HG02870 (cell line): ENCODE measurements around the gene PIK3CD.
A peak's percentile ranks its signal among the peaks of the same experiment; 100 is the strongest.
"Not testable (repeated sequence)": the region's sequence is repeated elsewhere in the genome, so short reads cannot be mapped to it uniquely, and the experiment has no call there.

Experiments
- ATAC-seq: cut with Tn5 transposase; IDR thresholded peaks from one replicate; pipeline ENCODE4 v1.9.1; 2021; ENCODE audit warnings: mild to moderate bottlenecking, moderate library complexity; ENCODE audit not compliant: unreplicated experiment

PIK3CD gene

DNA sequence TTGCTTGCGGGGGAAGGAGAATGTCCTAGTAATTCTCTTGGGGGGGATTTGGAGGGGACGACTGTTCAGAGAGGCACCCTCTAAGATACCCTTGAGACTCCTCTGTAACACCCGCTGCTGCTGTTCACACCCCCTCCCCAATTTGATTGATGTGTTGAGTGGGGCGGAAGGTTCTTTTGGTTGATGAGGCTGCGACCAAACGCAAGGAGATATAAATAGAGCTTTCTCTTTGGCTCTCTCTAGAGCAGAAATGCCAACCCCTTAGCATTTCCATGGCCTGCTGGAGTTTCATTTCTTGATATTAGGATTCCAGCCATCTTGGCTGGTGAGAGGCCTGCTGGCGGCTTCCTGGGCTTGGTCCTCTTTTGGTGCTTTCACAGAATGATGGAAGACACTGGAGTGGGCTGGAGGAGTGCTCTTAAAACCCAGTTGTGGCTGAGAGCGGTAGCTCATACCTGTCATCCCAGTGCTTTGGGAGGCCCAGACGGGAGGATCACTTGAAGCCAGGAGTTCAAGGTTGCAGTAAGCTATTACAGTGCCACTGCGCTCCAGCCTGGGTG is 2.0 kb downstream of the PIK3CD start:
- ATAC-seq: no peak

DNA sequence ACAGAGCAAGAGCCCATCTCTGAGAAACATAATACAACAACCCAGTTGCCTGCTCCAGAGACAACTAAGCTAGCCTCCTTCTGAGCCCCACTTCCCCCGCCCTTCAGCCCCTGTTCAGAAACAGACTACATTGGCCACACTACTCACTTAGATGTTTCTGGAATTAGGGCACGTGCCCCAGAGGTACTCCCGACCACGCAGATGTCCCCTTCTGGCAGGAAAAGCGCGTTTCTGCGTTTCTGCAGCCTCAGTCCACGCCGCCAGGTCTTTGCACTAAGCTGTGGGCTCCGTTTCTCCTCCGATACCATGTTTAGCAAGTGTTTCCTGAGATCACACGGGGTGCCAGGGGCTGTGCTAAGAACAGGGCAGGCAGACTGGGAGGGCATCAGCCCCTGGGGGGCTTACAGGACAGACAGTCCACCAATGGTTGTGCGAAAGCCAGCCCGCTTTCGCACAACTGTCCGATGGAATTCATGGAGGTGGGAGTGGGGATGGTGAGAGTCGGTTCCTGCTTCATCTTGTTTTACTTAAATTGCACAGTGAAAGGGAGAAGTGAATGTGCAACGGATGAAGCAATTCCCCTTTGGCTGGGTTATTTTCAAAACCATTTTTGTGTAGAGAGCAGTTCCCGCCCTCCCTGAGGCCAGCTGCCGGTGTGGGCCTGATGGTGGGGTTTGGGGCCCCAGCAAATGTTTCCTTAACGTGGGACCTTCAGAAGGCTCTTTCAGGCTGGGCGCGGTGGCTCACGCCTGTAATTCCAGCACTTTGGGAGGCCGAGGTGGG is 2.7 kb downstream of the PIK3CD start:
- no peak for ATAC-seq

DNA sequence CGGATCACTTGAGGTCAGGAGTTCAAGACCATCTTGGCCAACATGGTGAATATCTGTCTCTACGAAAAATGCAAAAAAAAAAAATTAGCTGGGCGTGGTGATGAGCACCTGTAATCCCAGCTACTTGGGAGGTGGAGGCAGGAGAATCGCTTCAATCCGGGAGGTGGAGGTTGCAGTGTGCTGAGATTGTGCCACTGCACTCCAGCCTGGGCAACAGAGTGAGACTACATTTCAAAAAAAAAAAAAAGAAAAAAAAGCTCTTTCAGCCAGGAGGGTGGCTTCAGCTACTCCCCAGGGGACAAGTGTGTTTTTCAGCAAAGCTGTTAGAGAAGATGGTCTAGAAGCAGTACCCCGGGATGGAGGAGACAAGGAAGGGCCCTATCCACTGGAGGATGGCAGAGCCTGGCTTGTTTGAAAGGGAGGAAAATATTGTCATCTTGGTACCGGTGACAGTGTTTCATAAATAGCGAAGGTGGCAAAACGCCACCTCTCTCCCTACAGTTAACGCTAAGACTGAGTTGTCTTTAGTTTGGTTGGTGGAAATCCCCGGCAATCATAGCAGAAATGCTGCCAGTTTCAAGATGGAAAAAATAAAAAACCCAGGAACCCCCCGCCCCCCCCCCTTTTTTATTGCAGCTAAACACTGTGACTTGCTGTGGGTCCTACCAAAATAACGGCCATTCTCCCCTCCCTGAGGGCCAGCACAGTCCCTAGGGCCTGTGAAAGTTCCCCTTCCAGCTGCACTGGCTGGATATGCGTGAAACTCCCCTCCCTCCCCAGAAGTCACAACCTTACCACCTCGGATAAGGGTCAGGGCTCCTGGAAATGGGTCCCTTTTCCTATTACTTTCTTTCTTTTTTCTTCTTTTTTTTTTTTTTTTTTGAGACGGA is 3.5 kb downstream of the PIK3CD start:
- ATAC-seq: no peak

DNA sequence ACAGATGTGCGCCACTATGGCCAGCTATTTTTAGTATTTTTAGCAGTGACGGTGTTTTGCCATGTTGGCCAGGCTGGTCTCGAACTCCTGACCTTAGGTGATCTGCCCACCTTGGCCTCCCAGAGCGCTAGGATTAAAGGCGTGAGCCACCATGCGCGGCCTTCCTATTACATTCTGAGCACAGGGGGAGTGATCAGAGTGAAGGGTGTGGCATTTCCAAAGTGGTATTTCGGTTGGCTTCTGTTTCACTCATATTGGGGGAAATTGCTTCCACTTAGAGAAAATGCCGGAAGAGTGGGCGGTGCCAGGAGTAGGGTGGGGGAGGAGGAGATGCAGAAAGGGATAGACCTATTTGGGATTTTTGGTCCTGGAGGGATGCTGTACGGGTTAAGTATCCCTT is 4.3 kb downstream of the PIK3CD start:
- no peak for ATAC-seq

DNA sequence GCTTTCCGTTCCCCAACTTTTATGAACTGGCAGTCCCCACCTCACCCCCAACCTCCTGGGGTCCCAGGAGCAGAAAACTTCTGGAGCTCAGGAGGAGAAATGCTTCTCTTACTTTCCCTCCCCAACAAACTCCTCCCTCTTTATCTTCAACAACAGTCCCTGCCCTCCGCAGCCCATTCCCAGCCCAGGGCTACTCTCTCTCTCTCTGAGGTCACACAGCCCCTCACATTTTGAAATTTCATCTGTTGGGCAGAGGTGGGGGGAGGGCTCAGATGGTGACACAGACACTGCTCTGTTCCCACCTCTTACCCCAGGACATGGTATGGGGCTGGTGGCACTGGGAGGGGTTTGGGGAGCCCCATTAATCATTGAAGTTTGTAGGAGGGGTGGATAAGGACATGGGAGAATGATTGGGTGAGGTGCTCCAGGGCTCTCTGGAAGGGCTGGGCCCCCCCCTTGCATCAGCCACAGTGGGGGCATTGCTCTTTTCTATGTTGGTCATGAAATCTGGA is 6.0 kb downstream of the PIK3CD start:
- ATAC-seq: no peak

DNA sequence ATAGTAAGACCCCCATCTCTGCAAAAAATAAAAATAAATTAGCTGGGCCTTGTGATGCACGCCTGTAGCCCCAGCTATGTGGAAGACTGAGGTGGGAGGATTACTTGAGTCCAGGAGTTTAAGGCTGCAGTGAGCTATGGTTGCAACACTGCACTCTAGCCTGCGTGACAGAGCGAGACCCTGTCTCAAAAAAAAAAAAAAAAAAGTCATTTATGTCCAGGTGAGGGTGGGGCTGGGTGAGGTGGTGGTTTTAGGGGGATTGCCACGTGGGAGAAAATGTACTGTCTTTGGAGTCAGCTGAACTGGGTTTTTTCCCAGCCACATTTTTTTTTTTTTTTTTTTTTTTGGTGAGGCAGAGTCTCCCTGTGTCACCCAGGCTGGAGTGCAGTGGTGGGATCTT is 6.7 kb downstream of the PIK3CD start:
- ATAC-seq: no peak

DNA sequence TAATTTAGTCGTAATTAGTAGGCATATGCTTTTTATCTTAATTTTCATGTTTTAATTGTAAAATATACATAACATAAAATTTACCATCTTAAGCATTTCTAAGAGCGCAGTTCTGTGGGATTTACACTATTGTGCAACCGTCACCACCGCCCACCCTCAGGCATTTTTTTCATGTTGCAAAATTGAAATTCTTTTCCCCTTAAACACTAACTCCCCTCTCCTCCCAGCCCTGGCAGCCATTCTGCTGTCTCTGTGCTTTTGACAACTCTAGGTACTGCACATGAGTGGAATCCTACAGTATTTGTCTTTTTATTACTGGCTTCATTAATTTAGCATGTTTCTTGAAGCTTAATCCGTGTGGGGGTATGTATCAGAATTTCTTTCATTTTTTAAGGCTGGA is 7.8 kb downstream of the PIK3CD start:
- no peak for ATAC-seq

DNA sequence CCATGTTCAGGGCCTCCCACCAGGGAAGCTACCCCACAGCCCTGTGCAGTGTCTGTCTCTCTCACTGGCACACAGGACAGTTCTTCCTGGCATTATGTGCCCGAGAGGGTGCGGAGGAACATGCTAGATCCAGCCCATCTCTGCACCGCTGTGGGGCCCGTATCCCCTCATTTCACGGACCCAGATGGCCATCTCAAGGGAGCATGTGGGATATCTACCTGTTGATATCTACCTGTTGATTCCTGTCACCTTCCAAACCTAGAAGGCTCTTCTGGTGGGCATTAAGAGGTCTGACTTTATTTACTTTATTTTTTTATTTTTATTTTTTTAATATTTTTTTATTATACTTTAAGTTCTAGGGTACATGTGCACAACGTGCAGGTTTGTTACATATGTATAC is 11.7 kb downstream of the PIK3CD start:
- ATAC-seq: no peak

DNA sequence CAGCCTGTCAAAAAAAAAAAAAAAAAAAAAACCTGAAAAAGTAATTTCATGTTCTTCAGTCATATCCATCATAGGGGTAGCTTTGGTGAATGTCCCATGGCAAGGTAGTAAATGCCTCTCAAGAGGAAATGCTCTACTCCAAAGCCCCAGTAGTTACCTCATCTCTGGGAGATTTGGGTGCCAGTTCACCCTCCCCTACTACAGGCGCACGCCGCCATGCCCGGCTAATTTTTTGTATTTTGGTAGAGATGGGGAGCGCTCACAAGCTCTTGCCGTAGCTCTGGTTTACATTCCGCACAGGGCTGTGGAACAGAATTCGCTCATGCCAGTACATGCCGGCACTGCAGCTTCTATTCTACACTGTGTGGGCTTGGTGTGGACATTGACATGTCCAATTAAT is 13.7 kb downstream of the PIK3CD start:
- no peak for ATAC-seq

DNA sequence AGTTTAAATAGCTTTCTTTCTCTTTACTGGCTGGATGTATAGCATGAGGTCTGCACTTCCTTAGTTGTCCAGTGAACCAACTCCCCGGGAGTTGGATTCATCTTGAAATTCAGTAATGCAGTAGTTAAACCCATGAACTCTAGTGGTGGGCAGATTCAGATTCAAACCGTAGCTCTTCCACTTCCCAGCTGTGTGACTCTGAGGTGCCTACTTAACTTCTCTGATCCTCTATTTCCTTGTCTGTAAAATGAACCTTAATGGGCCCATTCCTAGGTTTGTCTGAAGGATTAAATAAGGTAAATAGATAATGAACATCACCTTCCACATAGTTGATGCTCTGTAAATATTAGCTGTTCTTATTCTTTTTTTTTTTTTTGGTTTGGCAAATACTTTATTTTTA is 16.5 kb downstream of the PIK3CD start:
- no peak for ATAC-seq

DNA sequence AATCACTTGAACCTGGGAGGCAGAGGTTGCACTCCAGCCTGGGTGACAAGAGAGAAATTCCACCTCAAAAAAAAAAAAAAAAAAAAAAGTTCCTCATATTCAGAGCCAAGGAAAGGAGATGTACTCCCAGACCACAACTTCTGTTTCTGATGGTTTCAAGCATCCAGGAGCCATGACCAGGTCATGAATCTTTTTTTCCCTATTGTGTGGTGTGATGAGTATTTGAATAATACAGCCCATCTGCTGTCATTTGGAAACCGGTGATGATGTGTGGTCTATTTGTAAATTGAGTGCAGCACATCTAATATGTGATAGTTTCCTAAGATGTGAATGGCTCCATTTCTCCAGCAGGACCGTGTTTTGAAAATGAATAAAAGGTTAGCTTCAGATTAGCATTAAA is 18.6 kb downstream of the PIK3CD start:
- no peak for ATAC-seq

DNA sequence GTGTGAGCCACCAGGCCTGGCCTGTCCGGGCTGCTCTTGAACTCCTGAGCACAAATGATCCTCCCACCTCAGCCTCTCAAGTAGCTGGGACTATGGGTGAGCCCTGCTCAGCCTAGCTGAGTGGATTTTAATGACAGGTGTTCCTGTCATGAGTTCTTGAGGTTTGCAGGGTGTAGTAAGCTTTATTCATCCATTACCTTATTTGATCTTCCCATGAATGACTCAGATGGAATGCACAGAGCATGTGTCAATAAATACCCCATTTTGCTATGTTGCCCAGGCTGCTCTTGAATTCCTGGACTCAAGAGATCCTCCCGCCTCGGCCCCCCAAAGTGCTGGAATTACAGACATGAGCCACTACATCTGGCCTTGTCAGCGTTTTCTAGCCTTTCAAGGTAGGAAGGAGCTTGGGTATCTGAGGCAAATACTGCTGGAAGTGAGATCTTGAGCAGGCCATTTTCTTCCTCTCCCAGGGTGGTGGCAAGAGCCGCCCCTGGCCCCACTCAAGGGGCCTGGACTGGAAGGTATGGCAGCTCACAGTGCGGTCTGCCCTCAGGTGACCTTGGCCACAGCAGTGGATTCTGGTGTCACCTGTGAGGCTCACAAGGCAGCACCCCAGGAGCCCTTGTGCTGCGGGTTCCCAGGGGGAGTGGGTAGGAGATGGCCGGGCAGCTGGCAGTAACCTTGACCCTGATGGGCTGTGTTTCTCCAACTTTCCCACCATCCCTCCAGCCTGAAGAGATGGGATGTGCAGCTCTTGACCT is 20.0 kb downstream of the PIK3CD start:
- no peak for ATAC-seq

DNA sequence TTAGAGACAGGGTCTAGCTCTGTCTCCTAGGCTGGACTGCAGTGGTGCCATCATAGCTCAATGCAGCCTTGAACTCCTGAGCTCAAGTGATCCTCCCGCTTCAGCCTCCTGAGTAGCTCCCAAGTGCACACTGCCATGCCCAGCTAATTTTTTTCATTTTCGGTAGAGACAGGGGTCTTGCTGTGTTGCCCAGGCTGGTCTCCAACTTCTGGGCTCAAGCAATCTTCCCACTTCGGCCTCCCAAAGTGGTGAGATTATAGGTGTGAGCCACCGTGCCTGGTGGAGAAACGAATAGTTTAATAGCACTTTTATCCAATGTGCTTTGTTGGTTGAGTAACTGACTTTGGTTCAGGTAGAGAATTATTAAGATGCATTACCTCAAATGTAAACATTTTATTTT is 20.9 kb downstream of the PIK3CD start:
- no peak for ATAC-seq

DNA sequence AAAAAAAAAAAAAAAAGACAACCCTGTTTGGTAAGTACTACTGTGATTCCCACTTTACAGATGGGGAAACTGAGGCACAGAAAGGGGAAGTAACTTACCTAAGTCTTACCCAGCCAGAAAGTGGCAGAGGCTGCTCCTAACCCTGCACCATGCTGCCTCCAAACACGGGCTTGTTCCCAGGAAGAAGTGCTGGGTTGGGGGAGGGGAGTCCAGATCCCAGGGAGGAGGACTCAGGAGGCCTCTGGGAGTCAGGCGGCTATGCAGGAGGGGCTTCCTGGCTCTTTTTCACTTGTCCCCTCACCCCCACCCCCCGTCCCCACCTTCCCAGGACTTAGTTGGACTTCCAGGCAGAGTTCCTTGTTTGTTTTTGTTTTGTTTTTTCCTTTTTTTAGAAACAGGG is 23.9 kb downstream of the PIK3CD start:
- ATAC-seq: no peak

DNA sequence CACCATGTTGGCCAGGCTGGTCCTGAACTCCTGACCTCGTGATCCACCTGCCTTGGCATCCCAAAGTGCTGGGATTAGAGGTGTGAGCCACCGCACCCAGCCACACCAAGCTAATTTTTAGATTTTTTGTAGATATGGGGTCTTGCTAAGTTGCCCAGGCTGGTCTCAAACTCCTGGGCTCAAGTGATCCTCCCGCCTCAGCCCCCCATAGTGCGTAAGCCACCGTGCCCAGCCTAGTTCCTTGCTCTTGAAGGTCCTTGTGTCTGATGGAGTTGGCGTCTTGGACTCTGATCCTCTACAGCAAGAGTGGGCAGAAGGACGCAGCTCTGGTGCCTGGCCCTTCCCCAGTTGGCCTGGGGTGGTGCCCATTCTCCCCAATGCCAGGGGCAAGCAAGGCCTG is 24.6 kb downstream of the PIK3CD start:
- not testable (repeated sequence) for ATAC-seq

DNA sequence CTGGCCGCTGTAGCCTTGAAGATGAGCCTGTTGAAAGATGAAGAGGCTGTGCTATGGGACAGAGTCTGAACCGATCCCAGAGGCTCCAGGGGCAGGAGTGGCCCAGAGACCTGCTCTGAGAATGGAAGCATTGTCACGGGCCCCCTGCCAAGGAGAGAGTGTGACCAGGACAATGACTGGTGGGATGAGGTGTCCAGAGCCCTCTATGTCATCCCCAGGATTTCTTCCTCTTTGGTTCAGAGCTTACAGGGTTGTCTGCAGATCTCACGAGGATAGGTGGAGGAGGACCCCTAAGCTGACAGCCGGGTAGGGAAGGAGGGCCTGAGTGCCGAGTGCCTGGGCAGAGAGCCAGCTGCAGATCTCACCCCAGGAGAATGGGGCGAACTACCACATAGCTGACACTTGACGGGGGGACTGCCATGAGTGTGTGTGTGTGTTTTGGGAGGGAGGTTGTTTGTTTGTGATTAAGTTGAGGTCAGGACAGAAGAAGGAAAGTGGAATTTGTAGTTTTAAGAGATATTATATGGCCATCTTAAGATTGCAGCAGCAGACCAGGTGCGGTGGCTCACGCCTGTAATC is 25.4 kb downstream of the PIK3CD start:
- ATAC-seq: no peak

DNA sequence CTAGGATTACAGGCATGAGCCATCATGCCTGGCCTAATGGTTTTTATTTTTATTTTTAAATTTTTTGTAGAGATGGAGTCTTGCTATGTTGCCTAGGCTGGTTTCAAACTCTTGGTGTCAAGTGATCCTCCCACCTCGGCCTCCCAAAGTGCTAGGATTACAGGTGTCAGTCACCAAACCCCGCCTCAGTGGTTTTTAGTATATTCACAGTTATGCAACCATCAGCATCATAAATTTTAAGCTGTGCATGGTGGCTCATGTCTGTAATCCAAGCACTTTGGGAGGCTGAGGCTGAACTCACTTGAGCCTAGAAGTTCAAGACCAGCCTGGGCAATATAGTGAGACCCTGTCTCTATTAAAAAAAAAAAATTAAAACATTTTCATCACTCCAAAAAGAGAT is 28.6 kb downstream of the PIK3CD start:
- no peak for ATAC-seq

DNA sequence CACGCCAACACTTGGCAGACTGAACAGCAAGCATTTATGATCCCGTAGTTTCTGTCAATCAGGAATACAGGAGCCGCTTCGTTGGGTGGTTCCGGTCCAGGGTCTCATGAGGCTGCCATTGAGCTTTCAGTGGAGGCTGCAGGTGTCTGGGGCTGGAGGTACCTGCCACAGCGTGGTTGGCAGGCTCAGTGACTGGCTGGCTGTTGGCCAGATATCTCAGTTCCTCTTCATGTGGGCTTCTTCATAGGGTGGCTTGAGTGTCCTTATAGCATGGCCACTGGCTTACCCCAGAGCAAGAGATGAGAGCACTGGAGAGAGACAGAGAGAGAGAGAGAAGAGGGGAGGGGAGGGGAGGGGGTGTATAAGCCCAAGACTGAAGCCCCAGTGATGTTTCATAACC is 29.3 kb downstream of the PIK3CD start:
- ATAC-seq: no peak

DNA sequence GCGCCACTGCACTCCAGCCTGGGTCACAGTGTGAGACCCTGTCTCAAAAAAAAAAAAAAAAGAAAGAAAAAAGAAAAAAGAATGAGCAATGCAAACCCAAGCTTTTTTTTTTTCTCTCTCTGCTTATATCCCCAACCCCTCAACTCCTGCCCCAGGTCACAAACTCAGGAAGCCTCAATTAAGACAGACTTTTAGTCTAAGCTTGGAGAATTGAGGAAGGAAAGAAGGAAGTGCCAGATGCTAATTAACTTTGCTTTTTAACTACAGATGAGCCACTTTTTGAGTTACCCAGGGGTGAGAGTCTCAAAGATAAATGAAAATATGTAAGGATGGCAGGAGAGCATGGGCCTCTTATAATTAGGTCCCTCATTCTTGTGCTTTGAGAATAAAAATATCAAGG is 33.3 kb downstream of the PIK3CD start:
- no peak for ATAC-seq

DNA sequence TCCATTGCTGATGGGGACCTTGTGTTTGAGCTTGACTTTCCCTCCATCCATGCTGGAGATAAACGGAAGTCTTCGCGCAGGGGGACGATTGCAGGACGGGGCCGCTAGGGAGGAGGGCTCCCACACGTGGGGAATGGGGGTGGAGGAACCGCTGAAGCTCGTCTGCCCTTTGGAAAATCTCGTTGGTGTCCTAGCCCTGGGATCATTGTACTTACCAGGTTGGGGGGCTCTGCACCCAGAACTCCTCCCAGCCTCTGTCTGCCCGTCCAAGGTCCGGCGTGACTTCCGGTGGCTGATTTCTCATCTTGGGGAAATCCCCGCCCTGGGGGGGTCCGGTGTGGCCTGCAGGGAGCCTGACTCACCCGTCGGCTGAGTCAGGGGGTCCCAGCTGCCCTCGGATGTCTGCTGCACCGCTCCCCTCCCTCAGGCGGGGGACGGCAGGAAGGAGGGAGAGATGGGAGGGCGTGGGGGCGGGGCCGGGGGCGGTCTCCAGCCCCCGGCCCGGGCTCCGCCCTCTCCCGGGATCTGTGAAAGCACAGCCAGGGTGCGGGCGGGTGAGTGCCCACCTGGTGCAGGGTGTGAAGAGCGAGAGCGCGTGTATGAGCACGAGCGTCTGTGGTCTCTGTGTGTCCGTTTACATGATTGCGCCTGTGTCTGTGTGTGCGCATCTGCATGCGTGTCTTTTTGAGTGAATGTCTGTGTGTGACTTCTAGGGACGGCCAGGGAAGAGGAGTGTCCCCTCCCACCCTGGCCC is 35.8 kb downstream of the PIK3CD start:
- peak; percentile 42 for ATAC-seq
